VCaP (cell line): ENCODE results near the gene RPUSD1.

Experiments
- H3K27ac ChIP-seq: fragments of 450-650 bp; 2 replicates; pipeline ENCODE4 v1.5.1; 2017
- CTCF ChIP-seq: fragments of 450-650 bp; conservative IDR thresholded peaks from 2 replicates; pipeline ENCODE4 v1.5.1; 2017; ENCODE audit warnings: mild to moderate bottlenecking, moderate library complexity

Gene RPUSD1

GRCh38 chr16:805474-805873 is 17.3 kb upstream of the RPUSD1 start:
- H3K27ac ChIP-seq = no peak overlapping the region
- no peak for TF ChIP-seq CTCF

DNA sequence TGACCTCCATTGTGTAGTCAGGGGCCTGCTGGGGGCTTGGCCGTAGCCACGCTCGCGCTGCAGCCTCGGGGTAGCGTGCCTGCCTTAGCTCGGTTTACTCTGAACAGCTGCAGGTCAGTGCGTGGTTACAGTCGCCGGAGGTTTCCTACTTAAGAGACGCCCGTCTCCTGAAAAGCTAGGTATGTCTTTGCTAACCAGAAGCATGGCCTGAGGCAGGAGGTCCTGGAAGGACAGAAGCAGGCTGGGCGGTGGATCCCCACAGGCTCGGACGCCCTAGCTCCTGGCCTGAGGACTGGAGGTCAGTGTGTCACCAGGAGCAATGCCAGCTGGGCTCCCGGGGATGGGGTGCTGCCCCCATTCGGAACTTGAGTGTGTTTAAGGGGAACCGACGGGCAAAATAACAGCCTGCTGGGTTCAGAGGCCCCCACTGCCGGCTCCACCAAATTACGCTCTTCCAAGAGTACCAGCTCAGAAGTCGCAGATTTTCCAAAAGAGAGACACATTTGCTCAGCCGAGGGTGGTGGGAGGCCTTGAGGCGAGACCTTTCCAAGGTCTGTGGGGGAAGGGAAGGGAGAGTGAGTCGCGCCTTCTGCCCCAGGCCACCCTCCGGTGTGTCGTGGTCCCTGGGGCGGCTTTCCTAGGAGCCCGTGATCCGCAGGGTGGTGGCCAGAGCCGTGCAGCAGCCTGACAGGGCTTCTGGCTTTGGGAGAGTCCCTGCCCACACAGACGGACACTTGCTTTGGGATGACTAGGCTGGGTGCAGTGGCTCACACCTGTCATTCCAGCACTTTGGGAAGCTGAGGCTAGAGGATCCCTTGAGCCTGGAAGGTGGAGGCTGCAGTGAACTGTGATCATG is 16.2 kb upstream of the RPUSD1 start:
- no peak for TF ChIP-seq CTCF
- H3K27ac ChIP-seq = no peak overlapping the region

DNA sequence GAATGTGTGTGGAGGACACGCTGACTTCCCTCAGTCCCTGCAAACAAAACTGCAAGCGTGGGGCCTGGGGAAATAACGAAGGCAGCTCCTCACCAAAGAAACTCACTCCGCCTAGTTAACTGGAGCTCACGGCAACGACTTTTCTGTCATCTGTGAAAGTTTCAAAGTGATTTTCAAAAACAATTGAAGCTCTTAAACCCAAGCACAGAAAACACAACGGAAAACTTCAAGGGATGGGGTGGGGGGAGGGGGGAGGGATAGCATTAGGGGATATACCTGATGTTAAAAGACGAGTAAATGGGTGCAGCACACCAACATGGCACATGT is 15.5 kb upstream of the RPUSD1 start:
- no peak for TF ChIP-seq CTCF
- H3K27ac ChIP-seq = no peak overlapping the region

- no peak for TF ChIP-seq CTCF
- H3K27ac ChIP-seq = no peak overlapping the region
Measured at GRCh38 chr16:802914-803753, 15.0 kb upstream of the RPUSD1 start.

DNA sequence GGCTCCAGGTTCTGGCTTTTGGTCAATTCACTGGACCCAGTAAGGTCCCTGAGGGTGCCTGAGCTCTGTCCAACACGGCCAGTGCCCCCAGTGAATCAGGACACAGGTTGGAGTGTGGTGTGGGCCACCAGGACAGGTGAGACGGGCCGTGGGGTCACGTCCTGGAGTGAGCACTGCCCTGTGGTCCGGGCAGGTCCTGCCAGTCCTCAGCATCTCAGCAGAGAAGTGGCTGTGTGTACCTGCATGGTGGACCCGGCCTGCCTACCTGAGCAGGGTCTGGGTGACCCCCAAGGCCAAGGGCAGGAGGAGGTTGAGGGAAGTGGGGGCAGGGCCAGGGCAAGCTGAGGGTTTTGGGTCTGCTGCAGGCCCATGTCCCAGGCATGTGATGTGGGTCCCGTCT is 14.3 kb upstream of the RPUSD1 start:
- TF ChIP-seq CTCF = no peak

GRCh38 chr16:801584-802363 is 13.6 kb upstream of the RPUSD1 start:
- no peak overlapping the region for H3K27ac ChIP-seq
- TF ChIP-seq CTCF = no peak

More for the DNA sequence above, 14.3 kb upstream of the RPUSD1 start:
- no peak overlapping the region for H3K27ac ChIP-seq
